Muscle layer of duodenum (tissue), 2 donors: ENCODE results near the gene HHAT.

Source experiments
- H3K27ac ChIP-seq: one replicate; pipeline ENCODE4 v1.7.0; 2013; ENCODE audit warnings: mild to moderate bottlenecking, low read length
- H3K27me3 ChIP-seq: one replicate; pipeline ENCODE4 v1.7.0; 2013; ENCODE audit warnings: low read depth, mild to moderate bottlenecking, control low read depth, low read length
- H3K36me3 ChIP-seq, 2 donors: one replicate each; pipeline ENCODE4 v1.7.0; 2013; ENCODE audit warnings: low read length in 2 of 2, control low read depth in 1 of 2, mild to moderate bottlenecking in 1 of 2; ENCODE audit not compliant: insufficient read depth in 2 of 2, control insufficient read depth in 1 of 2
- H3K4me1 ChIP-seq, 2 donors: one replicate each; pipeline ENCODE4 v1.7.0; 2013; ENCODE audit warnings: low read length in 2 of 2, mild to moderate bottlenecking in 2 of 2, control low read depth in 1 of 2, moderate library complexity in 1 of 2; ENCODE audit not compliant: insufficient read depth in 2 of 2, control insufficient read depth in 1 of 2
- H3K4me3 ChIP-seq, 2 donors: one replicate each; pipeline ENCODE4 v1.7.0; 2013; ENCODE audit warnings: low read length in 2 of 2, low read depth in 1 of 2, mild to moderate bottlenecking in 1 of 2
- H3K9me3 ChIP-seq, 2 donors: one replicate each; pipeline ENCODE4 v1.7.0; 2013; ENCODE audit warnings: low read length in 2 of 2, control low read depth in 1 of 2, mild to moderate bottlenecking in 1 of 2; ENCODE audit not compliant: control insufficient read depth in 1 of 2
- donor health status: healthy.

HHAT gene

DNA sequence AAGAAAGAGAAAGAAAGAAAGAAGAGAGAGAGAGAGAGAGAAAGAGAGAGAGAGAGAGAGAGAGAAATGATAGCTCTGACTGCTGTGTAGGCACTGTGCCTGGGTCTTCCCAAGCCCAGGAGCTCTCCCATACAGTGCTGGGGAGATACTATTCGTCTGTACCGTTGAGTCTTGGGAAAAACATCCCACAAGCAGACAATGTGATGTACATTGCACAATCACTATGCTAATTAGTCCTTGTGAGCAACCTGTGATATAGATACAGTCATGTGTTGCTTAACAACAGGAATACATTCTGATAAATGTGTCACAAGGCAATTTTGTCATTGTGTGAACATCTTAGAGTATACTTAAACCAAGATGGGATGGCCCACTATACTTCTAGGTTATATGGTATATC is 381.0 kb downstream of the HHAT start:
- H3K4me3 ChIP-seq = no peak overlapping the region
- H3K36me3 ChIP-seq = no peaks in the 10 kb centered on the region
- H3K9me3 ChIP-seq = no peaks in the 10 kb centered on the region
- no peaks in the 10 kb centered on the region for H3K27me3 ChIP-seq
- H3K27ac ChIP-seq = no peak overlapping the region
- no peaks in the 10 kb centered on the region for H3K4me1 ChIP-seq

DNA sequence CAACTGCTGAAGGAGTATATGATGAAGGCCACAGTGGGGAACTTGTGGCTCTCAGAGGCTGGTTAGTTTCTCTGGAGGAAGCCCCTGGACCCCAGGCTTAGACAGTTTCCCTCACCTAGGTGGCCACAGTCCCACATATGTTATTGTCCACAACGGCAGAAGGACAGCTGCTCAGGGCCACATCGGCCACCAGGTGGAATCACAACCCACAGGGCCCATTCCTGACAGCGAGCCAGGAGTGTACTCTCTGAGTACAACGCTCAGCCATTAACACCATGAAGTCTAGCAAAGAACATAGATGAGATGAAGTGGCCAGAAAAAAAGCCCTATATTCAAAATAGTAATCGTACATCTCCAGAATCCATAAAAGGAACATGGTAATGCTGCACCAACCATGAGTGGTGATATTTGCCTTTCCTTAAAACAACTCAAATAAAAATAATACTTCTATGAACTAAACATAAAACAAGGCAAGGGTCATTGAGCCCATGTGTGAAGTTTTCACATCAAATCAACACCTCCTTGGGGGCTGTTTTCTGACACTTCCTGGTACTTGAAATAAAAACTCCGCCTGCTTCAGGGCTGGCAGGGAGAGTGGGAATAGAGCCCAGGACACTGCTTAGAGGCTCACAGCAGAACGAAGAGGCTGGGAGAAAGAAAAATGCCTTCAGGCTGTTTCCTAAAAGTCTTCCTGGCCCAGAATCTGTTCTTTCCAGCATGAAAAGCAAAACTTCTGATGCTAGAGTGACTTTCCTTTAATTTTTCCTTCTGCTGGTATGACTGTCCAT is 383.3 kb downstream of the HHAT start:
- Histone ChIP-seq H3K4me1 (no peaks in the 10 kb centered on the region), H3K9me3 (no peaks in the 10 kb centered on the region), H3K27ac (no peak overlapping the region), H3K27me3 (no peaks in the 10 kb centered on the region), H3K4me3 (no peak overlapping the region), H3K36me3 (no peaks in the 10 kb centered on the region)

DNA sequence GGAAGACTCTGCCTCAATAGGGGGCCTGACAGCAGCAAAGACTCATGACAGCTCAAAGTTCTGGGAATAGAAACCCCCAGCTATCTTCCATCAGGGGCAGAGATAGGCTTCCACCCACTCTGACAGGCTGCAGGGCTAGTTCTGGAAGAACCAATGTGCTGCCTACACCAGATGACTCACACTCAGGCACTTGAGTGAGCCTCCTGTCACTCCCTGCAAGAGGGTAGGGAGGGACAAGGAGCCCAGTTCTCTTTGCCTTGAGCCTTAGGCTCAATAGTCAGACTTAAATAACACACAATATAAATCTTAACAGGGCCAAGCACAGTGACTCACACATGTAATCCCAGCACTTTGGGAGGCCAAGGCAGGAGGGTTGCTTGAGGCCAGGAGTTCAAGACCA is 386.4 kb downstream of the HHAT start:
- Histone ChIP-seq H3K36me3 (no peaks in the 10 kb centered on the region), H3K27me3 (no peaks in the 10 kb centered on the region), H3K9me3 (no peaks in the 10 kb centered on the region), H3K27ac (no peak overlapping the region), H3K4me3 (no peak overlapping the region), H3K4me1 (no peaks in the 10 kb centered on the region)

DNA sequence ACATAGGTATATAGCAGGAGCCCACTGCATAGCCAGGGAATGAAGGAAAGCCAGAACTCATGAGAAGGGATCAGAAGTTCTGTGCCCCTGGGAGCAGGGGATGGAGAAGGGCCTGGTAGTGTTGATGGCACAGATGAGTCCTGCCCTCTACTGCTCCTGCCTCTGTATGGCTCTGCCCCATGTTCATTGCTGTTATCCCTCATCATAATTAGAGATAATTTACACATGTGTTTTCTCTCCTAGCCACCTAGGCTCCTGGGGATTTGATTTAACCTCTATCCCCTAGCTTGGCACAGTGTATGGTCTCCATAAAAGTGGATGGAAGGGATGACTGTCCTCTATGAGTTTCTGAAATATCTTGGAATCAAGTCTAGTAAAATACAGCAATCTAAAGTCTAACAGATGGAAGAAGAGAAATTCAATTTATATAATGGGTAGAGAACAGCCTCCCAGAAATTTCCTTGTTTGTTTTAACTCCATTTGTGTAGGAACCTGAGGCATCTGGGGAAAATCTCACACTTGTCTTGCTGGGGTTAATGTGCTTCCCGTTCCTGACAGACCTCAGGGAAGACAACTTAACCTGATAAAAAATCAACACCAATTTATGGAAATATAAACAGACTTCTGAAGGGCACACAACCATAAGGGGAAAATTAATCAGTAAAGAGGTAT is 393.8 kb downstream of the HHAT start:
- no peaks in the 10 kb centered on the region for H3K27me3 ChIP-seq

DNA sequence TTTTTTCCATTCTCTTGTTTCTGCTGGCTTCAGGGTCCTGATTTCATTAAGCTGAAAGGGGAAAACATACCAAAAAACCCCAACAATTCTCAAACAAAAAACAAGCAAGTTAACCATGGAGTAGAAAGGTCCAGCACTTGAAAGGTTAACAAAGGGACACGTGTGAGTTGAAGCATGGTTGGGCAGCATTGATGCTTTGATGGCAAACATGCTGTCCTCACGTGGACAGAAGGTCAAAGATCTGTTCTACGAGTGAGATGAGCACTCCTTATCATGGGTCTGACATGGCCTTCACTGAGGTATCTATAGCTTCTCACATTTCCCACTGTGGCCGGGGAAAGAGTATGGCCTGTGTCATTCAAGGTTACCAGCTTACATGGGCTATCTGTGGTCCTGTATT is 394.9 kb downstream of the HHAT start:
- no peaks in the 10 kb centered on the region for H3K9me3 ChIP-seq
- no peaks in the 10 kb centered on the region for H3K4me1 ChIP-seq
- no peaks in the 10 kb centered on the region for H3K36me3 ChIP-seq
- H3K4me3 ChIP-seq = no peak overlapping the region
- H3K27me3 ChIP-seq = no peaks in the 10 kb centered on the region
- no peak overlapping the region for H3K27ac ChIP-seq

More for the DNA sequence above, 393.8 kb downstream of the HHAT start:
- no peak overlapping the region for H3K27ac ChIP-seq
- no peaks in the 10 kb centered on the region for H3K9me3 ChIP-seq
- H3K36me3 ChIP-seq = no peaks in the 10 kb centered on the region
- no peaks in the 10 kb centered on the region for H3K4me1 ChIP-seq
- H3K4me3 ChIP-seq = no peak overlapping the region

DNA sequence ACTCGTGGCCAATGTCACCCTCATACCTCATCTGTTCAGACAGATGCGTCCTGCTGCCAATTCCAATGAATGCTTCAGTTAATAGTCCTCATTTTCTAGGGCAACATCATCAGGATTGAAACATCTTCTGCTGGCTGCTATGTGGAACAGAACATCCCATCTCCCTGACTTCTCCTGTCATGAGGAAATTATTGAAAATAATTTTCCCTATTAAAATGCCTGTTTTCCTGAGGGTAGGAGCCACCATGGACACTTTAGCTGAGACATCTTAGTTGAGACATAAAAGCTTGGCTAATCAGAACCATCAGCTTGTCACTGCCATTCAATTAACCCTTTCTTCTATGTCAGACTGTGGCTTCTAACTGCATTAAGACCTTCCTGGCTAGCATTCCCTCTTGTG is 396.1 kb downstream of the HHAT start:
- no peaks in the 10 kb centered on the region for H3K4me1 ChIP-seq
- H3K27me3 ChIP-seq = no peaks in the 10 kb centered on the region
- no peaks in the 10 kb centered on the region for H3K36me3 ChIP-seq
- no peaks in the 10 kb centered on the region for H3K9me3 ChIP-seq
- H3K27ac ChIP-seq = no peak overlapping the region
- no peak overlapping the region for H3K4me3 ChIP-seq
